Hematopoietic multipotent progenitor cell treated with erythropoietin and hydrocortisone succinate and interleukin-3 and kit ligand, for 17 days (in vitro differentiated cells): ENCODE data around the gene CHST2.

Experiments used
- DNase-seq: peaks from one replicate; pipeline ENCODE4 v3.0.0-alpha.2; 2015; ENCODE audit warnings: low spot score

Gene CHST2

DNA sequence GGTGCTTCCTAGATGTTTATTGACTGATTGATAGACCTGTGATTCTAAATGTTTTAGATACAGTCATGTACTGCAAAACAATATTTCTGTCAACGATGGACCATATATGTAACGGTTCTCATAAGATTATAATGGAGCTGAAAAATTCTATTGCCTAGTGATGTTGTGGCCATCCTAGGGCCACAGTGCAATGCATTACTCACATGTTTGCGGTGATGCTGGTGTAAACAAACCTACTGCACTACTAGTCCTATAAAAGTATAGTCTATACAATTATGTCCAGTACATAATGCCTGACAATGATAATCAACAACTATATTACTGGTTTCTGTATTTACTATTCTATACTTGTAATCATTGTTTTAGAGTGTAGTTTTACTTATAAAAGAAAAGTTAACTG, 46.8 kb downstream of the CHST2 start:
- no peak for DNase-seq

DNA sequence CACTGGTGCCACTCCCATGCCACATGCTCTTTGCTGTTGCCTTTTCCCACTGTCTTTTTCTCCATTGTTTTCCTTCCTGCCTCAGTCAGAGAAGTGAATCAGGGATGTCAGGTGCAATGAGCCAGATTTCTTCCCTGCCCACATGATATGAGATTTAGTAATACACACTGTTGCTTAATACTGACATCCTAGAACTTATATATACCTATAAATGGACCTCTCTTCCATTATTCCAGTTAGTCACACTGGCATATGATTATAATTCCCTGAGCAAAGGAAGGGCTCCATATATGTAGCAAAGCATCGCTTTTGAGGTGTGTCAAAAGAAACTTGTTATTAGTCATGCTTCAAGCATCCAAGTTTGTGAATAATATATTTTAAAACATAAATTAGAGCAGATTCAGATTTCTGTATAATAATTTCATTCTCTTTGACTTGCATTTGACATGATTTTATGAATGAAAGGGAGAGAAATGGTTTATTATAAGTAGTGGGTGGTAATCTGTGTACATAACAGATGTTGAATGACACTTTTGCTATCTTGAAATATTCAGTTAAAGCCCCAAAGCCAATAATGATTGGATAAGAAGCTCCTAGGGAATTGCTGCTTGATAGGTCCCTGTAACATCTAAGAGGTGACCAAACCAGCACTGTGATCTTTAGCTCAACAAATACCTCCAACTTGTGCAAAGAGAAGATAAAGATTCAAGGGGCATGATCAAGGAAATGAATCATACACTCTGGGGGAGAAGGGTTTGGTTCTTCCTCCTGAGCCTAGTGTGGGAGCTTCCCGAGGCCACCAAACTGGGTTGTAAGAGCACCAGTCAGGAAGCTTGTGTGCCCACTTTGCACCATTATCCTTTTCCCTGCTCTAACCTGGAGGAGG, 48.6 kb downstream of the CHST2 start:
- no peak for DNase-seq

DNA sequence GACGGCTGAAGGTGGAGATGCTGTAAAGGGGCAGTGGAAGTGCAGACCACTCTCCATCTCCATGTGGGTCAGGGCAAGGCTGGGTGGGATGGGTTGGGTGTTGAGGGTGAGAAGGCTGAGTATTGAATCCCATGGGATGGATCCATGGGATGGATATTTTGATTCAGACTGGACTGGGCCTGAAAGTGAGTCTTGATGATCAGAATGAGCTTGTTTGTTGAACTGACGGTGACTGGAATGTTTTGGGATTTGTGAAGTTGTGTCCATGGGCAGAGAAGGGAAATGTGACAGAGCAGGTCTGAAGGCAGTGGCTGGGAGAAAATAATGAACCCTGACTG, 49.3 kb downstream of the CHST2 start:
- DNase-seq, result no peak

DNA sequence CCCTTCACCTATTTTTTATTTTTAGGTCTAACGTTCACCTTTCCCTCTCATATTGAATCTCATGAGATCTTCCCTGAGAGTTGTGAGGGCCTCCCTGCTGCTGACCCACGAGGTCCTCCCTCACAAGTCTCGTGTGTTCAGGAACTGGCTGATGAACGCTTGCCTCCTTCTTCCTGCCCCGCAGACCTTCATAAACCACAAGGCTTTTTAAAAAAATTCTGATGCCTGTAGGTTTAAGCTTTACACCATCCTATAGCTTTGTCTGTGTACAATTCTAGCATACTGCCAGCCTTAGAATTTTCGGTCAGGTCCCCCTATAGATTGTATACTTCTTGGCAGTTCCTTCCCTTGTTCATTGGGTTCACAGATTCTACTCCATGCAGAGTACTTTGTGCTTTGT, 50.5 kb downstream of the CHST2 start:
- DNase-seq, result no peak

DNA sequence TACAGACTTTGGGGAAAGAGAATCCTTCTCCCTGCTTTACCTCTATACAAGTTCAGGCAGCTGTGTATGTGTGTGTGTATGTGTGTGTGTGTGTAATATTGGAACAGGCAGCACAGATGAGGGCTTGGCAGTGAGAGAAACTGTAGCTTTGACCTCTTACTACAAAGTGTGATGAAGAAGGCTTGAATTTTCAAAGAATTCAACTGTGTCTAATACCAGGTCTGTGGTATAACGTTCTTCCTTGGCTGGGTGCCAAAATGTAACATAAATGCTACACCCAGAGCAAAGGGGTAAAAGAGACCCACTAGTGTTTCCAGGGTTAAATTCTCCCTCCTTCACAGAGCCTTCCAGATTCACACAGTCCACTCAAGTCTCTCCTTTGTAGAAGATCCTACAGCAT, 51.1 kb downstream of the CHST2 start:
- no peak for DNase-seq

DNA sequence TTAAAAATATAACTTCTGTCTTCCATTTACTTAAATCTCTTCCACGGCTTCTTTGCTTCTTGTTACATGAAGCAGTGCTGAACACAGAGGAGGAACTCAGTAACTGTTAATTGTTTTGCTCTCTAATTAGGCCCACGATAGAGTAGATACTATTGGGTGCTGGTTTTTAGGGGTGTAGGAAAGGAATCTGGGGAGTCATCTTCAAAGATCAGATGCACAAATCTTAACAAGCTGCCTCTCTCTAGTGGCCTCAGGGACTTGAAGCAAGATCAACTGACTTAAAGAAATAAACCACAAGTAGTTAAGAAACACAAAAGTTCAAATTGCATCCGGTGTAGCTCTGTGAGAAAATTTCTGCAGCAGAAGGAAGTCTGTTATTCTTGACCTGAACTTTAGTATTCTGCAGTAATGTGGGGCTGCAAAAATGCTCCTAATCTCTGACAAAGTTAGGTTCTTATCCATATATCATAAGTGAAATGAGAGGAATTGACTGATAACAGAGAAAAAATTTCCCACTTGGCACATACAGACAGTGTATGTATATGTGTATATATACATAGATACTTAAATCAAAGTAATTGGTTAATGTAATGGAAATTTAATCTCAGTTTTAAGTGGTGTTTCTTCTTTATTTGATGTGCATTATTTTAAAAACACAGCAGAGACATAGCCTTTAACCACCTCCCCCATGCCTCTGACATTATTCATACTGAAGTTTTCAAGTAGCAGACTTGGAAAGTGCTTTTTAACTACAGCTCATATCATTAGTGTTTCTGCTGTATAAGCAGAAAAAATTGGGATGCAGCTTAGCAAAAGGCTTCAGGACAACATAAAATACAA, 51.8 kb downstream of the CHST2 start:
- no peak for DNase-seq

DNA sequence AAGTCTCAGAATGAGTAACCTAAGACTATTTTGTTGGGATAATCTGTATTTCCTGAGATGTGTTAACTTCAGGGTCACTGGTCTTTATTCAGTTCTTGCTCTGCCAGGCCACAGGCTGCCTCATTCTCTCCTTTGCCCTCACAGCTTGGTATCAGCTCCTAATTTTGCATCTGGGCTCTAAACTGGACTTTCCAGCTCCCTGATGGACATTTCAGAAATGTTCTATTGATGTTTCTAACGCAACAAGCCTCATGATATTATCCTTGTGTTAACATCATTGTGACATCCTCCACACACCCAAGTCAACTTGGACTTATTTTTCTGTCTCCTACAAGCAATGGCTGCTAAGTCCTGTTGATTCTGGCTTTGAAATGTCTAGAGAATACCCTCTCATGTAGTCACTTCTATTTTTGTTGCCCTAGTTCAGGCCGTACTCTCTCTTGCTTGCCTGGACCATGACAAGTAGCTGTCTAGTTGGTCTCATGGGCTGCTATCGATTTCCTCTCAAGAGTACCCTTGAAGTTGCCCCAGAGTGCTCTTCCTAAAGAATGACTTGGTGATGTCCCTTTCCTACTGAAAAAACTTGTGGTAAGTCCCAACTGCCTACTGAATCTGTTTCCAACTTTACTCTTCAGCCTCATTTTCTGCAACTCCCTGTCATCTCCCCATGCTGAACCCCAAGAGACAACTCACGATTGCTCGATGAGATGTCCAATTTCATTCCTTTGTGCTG, 52.7 kb downstream of the CHST2 start:
- DNase-seq, result no peak

DNA sequence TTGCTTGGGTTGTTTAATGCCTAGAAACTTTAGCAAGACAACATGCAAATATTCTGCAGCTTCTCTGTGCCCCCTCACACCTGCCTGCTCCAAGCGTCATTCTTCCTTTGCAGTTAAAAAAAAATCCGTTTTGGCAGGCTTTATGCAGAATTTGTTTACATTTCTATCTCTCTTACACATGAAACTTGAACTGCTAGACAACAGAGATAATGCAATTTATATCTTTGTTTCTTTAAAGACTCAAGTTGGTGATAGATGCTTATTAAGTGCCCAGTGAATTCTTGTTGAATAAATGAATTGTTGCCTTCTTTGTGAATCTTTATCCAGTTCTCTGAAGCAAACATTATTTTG, 53.2 kb downstream of the CHST2 start:
- DNase-seq, result no peak

DNA sequence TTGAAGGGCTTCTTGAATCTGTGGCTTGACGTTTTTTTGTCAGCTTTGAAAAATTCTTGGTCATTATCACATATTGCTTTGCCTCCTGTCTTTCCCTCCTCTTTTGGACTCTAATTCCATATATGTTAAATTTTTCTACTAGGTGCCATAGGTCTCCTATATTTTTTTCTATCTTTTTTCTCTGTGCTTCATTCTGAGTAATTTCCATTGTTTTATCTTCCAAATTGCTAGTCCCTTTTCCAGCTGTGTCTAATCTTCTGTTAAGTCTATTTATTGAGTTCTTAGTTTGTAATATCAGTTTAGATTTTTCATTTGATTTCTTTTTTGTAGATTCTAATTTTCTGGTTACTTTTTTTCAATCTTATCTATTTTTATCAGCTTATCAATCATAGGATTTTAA, 53.7 kb downstream of the CHST2 start:
- DNase-seq, result no peak
